Measurements from ENCODE around the gene MAP7D1.

Gene MAP7D1

DNA sequence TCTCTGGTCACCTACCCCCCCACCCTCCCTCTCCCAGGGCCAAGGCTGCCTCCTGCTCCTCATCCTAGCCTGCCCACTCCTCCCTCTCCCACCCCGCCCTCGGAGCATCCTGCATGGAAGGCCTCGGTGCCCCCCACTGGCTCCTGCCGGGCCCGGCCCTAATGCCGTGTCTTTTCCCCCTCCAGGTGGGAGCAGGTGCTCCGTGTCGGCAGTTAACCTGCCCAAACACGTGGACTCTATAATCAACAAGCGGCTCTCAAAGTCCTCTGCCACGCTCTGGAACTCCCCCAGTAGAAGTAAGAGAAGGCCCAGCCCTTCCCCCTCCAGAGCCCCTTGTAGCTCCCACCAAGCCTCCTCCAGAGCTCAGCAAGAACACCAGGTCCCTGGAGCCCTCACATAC is 18.8 kb downstream of the MAP7D1 start:
- TF ChIP-seq, protein P1, sequence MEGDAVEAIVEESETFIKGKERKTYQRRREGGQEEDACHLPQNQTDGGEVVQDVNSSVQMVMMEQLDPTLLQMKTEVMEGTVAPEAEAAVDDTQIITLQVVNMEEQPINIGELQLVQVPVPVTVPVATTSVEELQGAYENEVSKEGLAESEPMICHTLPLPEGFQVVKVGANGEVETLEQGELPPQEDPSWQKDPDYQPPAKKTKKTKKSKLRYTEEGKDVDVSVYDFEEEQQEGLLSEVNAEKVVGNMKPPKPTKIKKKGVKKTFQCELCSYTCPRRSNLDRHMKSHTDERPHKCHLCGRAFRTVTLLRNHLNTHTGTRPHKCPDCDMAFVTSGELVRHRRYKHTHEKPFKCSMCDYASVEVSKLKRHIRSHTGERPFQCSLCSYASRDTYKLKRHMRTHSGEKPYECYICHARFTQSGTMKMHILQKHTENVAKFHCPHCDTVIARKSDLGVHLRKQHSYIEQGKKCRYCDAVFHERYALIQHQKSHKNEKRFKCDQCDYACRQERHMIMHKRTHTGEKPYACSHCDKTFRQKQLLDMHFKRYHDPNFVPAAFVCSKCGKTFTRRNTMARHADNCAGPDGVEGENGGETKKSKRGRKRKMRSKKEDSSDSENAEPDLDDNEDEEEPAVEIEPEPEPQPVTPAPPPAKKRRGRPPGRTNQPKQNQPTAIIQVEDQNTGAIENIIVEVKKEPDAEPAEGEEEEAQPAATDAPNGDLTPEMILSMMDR (IDR thresholded peaks at IDR 0.05): no peak
- Histone ChIP-seq H3K27ac (peak overlapping the region; percentile 79 to 87), H3K4me3 (no peak overlapping the region)
- no peak for DNase-seq (ENCODE audit: low spot score)

DNA sequence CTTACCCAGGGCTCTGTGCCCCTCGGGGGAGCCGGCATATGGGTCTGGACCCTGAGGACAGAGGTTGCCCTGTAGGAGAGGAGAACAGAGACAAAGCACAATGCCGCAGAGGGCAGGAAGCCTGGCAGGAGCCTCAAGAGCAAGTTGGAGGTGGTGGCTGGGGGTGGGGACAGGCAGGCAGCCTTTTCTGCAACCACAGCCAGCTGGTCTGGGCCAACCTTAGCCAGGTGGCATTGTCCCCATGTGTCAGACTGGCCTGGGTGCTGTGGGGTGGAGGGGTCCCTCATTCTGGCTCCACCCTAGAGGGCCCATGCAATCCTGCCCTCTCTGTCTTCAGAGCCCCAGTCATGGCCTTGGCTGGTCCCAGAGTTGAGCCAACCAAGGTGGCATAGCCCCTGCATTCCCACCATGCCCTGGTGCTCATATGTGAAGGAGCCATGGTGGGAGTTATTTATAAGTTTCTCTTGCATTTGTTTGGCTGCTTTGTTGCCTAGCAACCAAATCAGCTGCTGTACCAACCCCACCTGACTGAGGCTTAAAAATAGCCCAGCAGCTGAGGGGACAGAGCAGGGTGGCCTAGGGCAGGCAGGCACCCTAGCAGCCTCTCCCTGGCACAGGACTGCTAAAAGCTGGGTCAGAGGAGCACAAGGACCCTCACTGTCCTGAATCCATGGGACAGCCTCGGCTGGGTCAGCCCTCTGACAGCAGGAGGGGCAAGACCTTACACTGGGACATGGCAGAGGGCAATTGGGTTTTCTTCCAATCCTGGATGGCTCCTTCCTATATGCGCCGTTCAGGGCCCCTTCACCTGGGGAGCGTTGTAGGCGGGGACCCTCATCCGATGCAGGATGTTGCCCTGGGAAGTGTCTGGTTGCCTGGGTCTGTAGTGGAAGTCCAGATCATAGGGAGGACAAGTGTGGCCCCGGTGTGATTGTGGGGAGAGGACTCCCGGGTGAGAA is 19.5 kb downstream of the MAP7D1 start:
- DNase-seq (ENCODE audit: low spot score): peak; percentile 83
- peak overlapping the region; percentile 79 to 87 for H3K27ac ChIP-seq
- no peak overlapping the region for H3K4me3 ChIP-seq
- TF ChIP-seq, protein P1 (IDR thresholded peaks at IDR 0.05): no peak

DNA sequence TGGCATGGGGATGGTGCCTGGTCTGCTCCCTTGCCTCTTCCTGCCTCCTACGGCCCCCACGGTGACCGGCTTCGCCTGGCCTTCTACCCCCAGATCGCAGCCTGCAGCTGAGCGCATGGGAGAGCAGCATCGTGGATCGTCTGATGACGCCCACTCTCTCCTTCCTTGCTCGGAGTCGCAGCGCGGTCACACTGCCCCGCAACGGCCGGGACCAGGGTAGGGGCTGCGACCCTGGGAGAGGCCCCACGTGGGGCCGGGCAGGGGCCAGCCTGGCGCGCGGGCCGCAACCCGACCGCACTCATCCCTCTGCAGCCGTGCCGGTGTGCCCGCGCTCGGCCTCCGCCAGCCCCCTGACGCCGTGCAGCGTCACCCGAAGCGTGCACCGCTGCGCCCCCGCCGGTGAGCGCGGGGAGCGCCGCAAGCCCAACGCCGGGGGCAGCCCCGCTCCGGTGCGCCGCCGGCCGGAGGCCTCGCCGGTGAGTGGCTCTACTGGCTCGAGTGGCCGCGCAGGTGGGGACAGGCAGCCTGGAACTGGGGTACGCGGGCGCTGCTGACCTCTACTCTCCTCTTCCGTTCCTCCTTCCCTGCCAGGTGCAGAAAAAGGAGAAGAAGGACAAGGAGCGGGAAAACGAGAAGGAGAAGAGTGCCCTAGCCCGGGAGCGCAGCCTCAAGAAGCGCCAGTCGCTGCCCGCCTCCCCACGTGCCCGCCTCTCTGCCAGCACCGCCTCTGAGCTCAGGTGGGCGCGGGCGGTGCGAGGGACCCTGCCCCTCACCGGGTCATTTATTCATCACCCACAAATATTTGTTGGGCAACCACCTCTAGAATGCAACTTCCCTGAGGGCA is 20.4 kb downstream of the MAP7D1 start:
- DNase-seq (ENCODE audit: low spot score): no peak
- Histone ChIP-seq H3K27ac (peak overlapping the region; percentile 79 to 87), H3K4me3 (no peak overlapping the region)
- TF ChIP-seq, protein P1 (IDR thresholded peaks at IDR 0.05): no peak

DNA sequence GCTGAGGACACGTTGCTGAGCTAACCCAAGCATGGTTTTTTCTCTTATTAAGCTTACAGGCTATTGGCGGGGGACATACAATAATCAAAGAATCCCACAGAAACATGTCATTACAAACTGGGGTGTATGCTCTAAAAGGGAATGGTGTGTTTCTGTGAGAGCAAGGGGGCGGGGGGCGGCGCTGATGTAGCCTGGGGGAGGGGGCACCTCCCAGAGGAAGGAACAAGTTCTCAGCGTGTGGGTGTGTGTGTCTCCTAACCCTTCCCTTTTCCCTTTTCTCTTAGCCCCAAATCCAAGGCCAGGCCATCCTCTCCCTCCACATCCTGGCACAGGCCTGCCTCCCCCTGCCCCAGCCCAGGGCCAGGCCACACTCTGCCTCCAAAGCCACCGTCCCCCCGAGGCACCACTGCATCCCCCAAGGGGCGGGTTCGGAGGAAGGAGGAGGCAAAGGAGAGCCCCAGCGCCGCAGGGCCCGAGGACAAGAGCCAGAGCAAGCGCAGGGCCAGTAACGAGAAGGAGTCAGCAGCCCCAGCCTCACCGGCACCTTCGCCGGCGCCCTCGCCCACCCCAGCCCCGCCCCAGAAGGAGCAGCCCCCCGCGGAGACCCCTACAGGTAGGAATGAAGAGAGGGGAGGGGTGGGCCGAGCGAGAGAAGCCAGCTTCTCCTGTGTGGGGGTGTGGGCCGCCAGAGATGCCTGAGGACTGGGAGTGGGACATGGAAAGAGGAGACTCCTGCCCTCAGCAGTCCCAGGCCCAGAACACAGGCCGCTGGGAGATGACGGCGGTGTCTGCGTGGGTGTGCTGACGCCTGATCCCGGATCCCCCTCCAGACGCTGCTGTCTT is 21.9 kb downstream of the MAP7D1 start:
- TF ChIP-seq, protein P1 (IDR thresholded peaks at IDR 0.05): no peak
- H3K27ac ChIP-seq: peak overlapping the region; percentile 23 to 87
- H3K4me3 ChIP-seq: no peak overlapping the region

DNA sequence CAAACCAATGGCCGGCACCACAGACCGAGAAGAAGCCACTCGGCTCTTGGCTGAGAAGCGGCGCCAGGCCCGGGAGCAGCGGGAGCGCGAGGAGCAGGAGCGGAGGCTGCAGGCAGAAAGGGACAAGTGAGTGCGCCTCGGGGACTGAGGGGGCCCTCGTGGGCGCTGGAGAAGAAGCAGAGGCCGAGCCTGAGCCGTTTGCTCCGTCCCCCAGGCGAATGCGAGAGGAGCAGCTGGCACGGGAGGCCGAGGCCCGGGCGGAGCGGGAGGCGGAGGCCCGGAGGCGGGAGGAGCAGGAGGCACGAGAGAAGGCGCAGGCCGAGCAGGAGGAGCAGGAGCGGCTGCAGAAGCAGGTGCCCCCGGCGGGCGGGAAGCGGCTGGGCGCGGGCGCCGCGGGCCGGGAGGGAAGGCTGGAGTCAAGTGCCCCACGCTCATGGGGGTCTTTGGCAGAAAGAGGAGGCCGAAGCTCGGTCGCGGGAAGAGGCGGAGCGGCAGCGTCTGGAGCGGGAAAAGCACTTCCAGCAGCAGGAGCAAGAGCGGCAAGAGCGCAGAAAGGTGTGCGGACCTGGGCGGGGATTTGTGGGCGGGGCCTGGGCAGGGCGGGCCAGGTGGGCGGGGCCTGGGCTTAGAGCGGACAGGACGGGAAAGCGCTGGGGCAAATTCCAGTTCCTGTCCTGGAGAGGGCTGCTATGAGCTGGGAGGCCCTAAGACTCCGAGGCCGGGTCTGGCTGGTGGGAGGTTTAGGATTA is 22.7 kb downstream of the MAP7D1 start:
- Histone ChIP-seq H3K4me3 (no peak overlapping the region), H3K27ac (peak overlapping the region; percentile 23 to 87)
- no peak for DNase-seq (ENCODE audit: low spot score)
- TF ChIP-seq, protein P1 (IDR thresholded peaks at IDR 0.05): no peak

More for the DNA sequence above, 21.9 kb downstream of the MAP7D1 start:
- no peak for DNase-seq (ENCODE audit: low spot score)

DNA sequence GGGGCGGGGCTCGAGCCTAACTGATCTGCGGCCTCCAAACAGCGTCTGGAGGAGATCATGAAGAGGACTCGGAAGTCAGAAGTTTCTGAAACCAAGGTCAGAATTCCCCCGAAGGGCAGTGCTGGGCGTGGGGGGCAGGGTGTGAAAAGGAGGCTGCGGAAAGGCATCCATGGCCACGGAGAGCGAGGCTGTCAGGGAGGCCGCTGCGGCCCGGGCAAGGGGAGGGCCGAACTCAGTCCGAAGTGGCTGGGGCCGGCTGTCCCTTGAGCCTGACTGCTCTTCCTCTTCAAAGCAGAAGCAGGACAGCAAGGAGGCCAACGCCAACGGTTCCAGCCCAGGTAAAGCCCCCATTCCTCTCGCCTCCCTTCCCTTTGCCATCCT is 23.2 kb downstream of the MAP7D1 start:
- Histone ChIP-seq H3K27ac (peak overlapping the region in 1 of 2 donors; percentile 87), H3K4me3 (no peak overlapping the region)
- DNase-seq (ENCODE audit: low spot score): no peak
- TF ChIP-seq, protein P1 (IDR thresholded peaks at IDR 0.05): no peak

All from coronary artery (tissue), 2 donors.